Measurements from ENCODE around the gene CCDC33.
A peak's percentile ranks its signal among the peaks of the same experiment; 100 is the strongest.

Gene CCDC33

DNA sequence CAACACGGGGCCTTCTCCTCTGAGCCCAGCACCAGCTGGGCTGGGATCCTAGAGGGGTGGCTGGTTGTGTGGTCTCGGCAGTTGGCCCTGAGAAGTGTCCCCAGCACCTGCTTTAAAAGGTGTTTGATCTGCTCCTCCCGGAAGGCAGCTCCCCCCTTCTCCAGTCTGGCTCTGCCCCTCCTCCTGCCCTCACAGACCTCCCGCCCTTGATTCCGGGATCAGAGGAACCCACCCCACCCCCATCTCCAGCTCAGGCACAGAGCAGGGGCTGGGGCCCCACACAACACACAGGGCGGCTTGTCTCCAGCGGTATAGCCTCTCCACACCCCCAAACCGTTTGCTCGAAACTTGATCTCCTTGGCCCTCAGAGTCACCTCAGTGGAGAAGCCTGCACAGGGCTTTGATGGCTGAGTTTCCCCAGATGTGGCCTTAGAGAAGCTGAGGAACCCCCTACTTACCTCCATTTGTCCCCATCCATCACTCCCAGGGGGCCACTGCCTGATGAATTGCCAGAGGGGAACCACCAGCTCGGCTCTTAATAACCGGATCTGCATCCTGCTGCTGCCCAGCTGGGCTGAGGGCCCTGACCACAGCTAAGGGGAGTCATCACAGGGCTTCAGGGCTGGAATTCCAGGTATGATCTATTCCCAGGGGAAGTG is 27.1 kb upstream of the CCDC33 start:
- DNase-seq = no peak

DNA sequence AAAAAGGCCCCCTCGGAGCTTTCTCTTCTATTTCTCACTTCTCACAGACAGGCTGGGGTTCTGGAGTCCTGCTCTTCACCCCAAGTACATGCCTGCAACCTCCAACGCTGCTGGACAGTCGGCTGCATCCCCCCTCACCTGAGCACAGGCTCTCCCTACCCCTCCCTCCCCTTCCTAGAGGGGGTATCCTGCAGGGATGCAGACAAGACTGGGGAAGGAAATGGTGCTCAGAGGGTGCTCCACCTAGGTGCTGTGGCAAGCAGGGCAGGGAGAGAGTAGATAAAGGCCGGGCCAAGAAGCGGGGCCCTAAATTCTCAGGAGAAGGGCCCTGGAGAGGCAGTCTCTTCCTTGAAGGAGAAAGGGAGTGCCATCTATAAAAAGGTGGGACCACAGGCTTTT is 26.6 kb upstream of the CCDC33 start:
- no peak for DNase-seq

DNA sequence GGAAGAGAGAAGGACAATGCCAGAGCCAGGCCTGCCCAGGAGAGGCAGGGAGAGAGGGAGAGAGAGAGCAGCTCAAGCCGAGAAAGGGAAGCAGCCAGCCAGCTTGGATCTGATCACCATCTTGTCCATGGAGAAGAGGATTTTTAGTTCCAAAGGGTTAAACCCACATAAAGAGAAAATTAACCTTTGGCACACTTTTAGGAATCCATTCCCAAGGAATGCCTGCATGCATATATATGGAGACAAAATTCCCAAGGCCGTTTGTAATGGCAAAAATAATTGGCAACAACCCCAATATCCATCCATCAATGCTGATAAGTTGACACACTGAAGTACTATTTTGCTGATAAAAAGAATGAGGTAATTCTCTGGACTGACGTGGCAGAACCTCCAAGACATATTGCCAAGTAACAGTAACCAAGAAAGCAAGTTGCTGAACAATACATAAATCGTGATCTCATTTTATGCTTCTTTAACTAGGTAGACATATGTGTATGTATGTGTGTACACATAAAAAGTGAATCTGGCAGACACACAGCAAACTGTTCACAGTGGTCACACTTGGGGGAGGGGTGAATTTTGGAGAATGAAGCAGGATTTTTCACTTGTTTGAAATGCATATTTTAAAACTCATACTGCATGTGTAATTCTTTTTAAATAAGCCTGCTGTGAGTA is 26.0 kb upstream of the CCDC33 start:
- DNase-seq = no peak

DNA sequence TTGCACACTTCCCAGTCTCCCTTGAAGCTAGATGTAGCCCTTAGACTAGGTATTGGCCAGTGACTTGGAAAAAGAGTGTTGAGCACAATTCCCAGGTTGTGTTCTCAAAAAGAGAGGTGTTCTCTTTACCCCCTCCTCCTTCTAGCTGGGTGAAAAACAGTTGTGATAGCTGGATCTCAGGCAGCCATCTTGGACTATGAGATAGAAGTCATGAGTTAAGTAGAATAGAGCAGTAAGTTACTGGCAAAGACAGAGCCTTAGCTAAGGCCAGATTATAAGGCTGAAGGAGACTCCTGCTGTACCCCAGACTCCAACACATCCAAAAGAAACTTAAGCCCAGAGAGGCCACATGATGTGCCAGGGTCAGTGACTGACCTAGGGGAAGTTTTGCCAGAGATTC is 25.4 kb upstream of the CCDC33 start:
- DNase-seq = no peak

DNA sequence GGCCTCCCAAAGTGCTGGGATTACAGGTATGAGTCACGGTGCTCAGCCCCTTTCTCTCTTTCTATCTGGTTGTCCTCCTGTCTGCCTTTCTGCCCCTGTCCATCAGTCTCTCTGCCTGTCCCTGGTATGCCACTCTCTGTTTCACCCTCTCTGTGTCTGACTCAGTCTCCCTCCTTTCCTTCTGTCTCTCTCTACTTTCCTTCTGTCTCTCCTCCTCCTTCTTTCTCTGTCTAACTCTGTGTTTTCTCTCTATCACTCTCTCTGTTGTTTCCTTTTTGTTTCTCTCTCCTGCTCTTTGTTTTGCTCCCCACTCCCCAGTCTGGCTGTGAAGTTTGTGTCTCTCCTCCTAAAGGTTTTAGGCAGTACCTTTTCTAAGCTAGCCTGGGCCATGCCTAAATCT is 24.5 kb upstream of the CCDC33 start:
- no peak for DNase-seq

DNA sequence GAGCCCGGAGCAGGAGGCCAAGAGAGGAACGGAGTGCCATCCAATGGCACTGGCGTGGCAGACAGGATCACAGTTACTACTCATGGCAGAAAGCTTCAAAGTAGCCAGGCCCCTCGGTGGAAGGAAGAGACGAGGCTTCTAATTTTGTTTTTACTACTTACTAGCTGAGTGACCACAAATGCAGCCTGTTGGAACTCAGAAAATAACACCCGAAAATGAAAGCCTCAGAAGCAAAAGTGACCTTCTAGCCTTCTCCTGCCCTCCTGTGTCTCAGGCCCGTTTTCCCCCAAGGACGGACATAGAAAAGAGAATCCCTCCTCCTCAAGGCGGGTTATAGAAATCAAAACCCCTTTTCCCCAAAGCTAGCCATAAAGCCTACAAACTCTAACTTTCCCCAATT is 23.6 kb upstream of the CCDC33 start:
- no peak for DNase-seq

DNA sequence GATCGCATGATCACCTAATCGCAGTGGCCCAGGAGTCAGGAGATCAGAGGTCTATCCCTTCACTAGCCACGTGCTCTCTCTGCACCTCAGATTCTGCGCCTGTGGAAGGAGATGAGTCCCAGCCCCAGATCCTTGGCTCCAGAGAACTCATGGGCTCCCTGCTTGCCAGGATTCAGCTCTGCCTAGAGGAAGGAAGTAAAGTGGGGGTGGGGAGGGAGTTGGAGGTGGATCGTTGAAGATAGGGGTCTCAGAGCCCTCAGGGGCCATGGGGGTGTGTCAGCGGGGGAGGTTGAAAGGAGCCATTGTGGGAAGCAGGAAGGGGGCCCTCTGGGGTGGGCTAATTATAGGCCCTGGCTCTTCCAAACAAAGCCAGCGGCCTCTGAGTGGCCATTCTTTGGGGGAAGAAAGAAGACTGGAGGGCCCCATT is 22.3 kb upstream of the CCDC33 start:
- no peak for DNase-seq

DNA sequence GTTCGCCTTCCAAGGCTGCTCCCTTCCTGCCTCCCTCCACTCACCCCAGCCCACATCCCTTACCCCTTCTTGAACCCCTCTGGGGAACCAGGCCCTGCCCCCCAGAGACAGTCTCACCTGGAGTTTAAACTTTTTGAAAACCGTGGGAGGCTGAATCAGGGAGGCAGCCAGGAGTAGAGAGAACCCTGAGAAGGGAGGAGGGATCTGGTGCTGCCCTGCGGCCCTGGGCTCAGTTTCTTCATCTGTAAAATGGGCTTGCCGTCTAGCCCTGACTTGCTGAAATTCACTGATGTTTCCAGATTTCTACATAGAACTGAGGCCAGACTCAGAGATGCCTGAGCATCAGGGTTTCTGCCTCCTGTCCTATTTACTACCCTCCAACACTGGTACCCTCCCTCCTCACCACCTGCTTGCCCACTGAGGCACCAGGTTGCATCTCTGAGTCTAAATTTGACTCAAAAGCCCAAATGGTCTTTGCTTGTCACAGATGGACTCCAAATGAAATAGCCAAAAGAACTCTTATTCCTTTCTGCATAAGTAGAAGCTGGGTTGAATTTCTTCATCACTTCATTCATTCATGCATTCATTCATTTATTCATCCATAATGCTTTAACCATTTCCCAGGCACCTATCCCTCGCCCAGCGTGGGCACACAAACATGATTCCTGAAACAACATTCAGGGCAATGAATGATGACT is 21.7 kb upstream of the CCDC33 start:
- no peak for DNase-seq

GRCh38 chr15:74215958-74216357 is 20.2 kb upstream of the CCDC33 start:
- DNase-seq = no peak

GRCh38 chr15:74216949-74217348 is 19.2 kb upstream of the CCDC33 start:
- no peak for DNase-seq

- no peak for DNase-seq
These were observed 17.9 kb upstream of the CCDC33 start for GRCh38 chr15:74217907-74218885.

GRCh38 chr15:74220475-74221248 is 15.5 kb upstream of the CCDC33 start:
- no peak for DNase-seq

DNA sequence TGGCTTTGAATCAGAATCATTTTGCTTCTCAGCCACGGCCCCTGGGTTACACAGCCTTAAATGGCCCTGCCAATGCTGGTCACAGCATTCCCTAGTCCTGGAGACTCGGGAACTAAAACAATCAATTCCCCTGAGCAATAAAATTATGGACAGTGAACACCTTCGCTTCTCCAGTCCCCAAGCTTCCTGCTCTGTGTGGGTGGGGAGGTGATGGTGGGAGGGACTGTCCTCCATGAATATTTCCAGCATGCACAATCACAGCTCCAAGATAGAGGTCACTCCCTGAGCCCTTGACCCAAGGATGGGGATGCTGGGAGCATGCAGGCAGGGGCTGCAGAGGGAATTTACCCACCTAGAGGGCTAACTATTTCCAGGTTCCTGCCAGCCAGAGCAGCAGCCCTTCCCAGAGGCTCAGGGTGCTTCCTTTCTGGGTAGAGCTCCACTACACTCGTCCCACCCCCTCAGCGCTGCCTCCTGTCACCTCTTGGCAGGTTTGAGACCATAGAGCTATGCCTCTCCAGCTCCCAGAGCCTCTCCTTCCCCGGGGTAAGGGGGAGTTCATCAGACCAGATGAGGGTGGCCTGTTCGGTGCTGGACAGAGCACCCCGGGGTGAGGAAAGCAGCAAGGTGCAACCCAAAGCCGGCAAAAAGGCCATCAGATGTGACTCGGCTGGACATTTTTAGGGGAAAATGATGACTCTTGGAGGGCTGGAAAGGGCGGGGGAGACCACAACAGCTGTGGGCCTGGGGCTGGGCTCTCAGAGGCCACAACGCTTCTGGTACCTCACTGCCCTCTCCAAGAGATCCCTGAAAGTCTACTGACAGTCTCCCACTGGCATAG is 14.5 kb upstream of the CCDC33 start:
- no peak for DNase-seq

GRCh38 chr15:74222240-74223119 is 13.6 kb upstream of the CCDC33 start:
- DNase-seq = no peak

DNA sequence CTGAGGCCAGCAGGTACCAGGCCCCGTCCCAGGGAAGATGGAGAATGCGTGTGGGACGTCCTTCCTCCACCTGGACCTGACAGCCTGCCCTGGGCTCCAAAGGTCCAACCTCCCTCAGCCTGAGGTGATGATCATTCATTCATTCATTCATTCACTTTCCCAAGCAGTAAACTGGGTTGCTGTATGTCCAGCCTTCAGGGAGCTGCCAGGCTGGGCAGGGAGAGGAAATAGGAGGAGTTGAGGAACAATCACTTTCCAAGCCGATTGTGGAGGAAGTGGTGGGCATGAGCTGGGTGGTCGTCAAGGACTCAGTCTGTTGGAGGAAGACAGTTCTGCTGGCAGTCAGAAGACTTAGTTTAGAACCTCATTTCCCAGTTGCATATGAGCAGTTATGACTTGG is 10.2 kb upstream of the CCDC33 start:
- no peak for DNase-seq

GRCh38 chr15:74226761-74227540 is 9.2 kb upstream of the CCDC33 start:
- DNase-seq = peak in 1 of 14 donors; percentile 17

GRCh38 chr15:74227968-74228722 is 8.0 kb upstream of the CCDC33 start:
- no peak for DNase-seq

- no peak for DNase-seq
These were observed 7.4 kb upstream of the CCDC33 start for GRCh38 chr15:74228723-74229081.

All from C1 segment of cervical spinal cord (tissue), 14 donors.